HCT116 (cell line): ENCODE results near the gene SLC44A1. TPM values are rescaled to one million over a fixed set of nuclear protein-coding genes. Genes with fewer than 3 reads are reported as not detected.

ENCODE experiments used
- ATAC-seq: fragments of 200-7000 bp; cut with Tn5 transposase; 2 replicates; pipeline ENCODE4 v1.9.1; 2020; ENCODE audit warnings: mild to moderate bottlenecking, moderate library complexity
- BruUV-seq: library from RNA; stranded (reverse); fragments of 400-500 nt; replicated peaks from 2 replicates; lab custom pipeline; 2021; lab: Mats Ljungman, UMichigan
- CTCF ChIA-PET: fragments of 300-600 bp; sonication (Branson Sonifier 250); formaldehyde crosslinking; loops from one replicate; lab custom pipeline; 2021; ENCODE audit warnings: antibody characterized with exemption; lab: Charles Lee
- POLR2A ChIA-PET: fragments of 300-600, 350-600 bp; sonication (Branson Sonifier 250); formaldehyde crosslinking; loops from one replicate; lab custom pipeline; 2021; ENCODE audit warnings: antibody characterized with exemption; lab: Charles Lee
- RAD21 ChIA-PET, 2 experiments: fragments of 300-600 bp; sonication (Branson Sonifier 250); formaldehyde crosslinking; loops; one replicate each; lab custom pipeline; 2023; ENCODE audit warnings: low total read pairs in 2 of 2; ENCODE audit not compliant: uncharacterized antibody in 2 of 2, unreplicated experiment in 2 of 2, low non-redundant PET in 1 of 2; lab: Charles Lee
- DNase-seq: peaks from one replicate; pipeline ENCODE4 v3.0.0-alpha.2; 2010; ENCODE audit warnings: low read depth, low spot score
- H2AFZ ChIP-seq: fragments of 200-600 bp; shearing (Covaris generic), sonication (generic); 2 replicates; pipeline ENCODE4 v1.6.1; 2017; ENCODE audit warnings: low read depth, mixed run types, mixed read lengths, antibody characterized with exemption, low read length; ENCODE audit not compliant: poor library complexity, severe bottlenecking
- H3K27ac ChIP-seq: 2 replicates; pipeline ENCODE4 v1.5.1; 2012; ENCODE audit warnings: low read depth, low read length
- H3K27me3 ChIP-seq: fragments of 200-600 bp; sonication (generic); 2 replicates; pipeline ENCODE4 v1.6.1; 2016; ENCODE audit warnings: mixed run types, low read length, mixed read lengths; ENCODE audit not compliant: insufficient read depth
- H3K36me3 ChIP-seq, 2 experiments: fragments of 200-500 bp in 1 of 2; fragments of 200-600 bp in 1 of 2; sonication (Bioruptor generic) in 1 of 2; sonication (generic) in 1 of 2; 2 replicates each; pipeline versions ENCODE4 v1.5.1 to v1.6.1; 2014 to 2016; ENCODE audit warnings: low read length in 2 of 2, inconsistent platforms in 1 of 2, mixed read lengths in 1 of 2, mixed run types in 1 of 2; ENCODE audit not compliant: insufficient read depth in 2 of 2, control insufficient read depth in 1 of 2
- H3K4me1 ChIP-seq, 2 experiments: fragments of 200-600 bp in 1 of 2; sonication (generic) in 1 of 2; 2 replicates each; pipeline versions ENCODE4 v1.5.1 to v1.6.1; 2012 to 2017; ENCODE audit warnings: low read length in 2 of 2, inconsistent platforms in 1 of 2, mild to moderate bottlenecking in 1 of 2, mixed read lengths in 1 of 2, mixed run types in 1 of 2, moderate library complexity in 1 of 2; ENCODE audit not compliant: insufficient read depth in 2 of 2, control insufficient read depth in 1 of 2
- H3K4me2 ChIP-seq: fragments of 200-600 bp; sonication (generic); 2 replicates; pipeline ENCODE4 v1.6.1; 2017; ENCODE audit warnings: mixed run types, low read length, mixed read lengths
- H3K4me3 ChIP-seq, 2 experiments: fragments of 200-600 bp in 1 of 2; sonication (generic) in 1 of 2; replicated peaks in 1 of 2; 2 replicates each; pipeline ENCODE4 v1.5.1; 2011 to 2016; ENCODE audit warnings: low read length in 2 of 2, control low read depth in 1 of 2, low read depth in 1 of 2, mild to moderate bottlenecking in 1 of 2, mixed read lengths in 1 of 2, mixed run types in 1 of 2
- H3K79me2 ChIP-seq: fragments of 200-600 bp; sonication (generic); 2 replicates; pipeline ENCODE4 v1.6.1; 2017; ENCODE audit warnings: mild to moderate bottlenecking, mixed run types, low read length, moderate library complexity, mixed read lengths; ENCODE audit not compliant: insufficient read depth
- H3K9ac ChIP-seq: fragments of 200-600 bp; sonication (generic); 2 replicates; pipeline ENCODE4 v1.6.1; 2016; ENCODE audit warnings: low read length, mixed read lengths
- H3K9me2 ChIP-seq: fragments of 200-600 bp; sonication (generic), shearing (Covaris generic); 2 replicates; pipeline ENCODE4 v1.6.1; 2017; ENCODE audit warnings: mixed run types, mild to moderate bottlenecking, moderate library complexity; ENCODE audit not compliant: insufficient read depth
- H3K9me3 ChIP-seq, 2 experiments: fragments of 200-500 bp in 1 of 2; fragments of 200-600 bp in 1 of 2; sonication (Bioruptor generic) in 1 of 2; sonication (generic) in 1 of 2; 2 replicates each; pipeline ENCODE4 v1.6.1; 2014 to 2017; ENCODE audit warnings: low read length in 2 of 2, mixed read lengths in 2 of 2, inconsistent platforms in 1 of 2, low read depth in 1 of 2, mild to moderate bottlenecking in 1 of 2, mixed run types in 1 of 2, moderate library complexity in 1 of 2; ENCODE audit not compliant: control insufficient read depth in 1 of 2, insufficient read depth in 1 of 2
- H4K20me1 ChIP-seq: fragments of 200-600 bp; sonication (generic), shearing (Covaris generic); 2 replicates; pipeline ENCODE4 v1.6.1; 2017; ENCODE audit warnings: mixed run types, mild to moderate bottlenecking, moderate library complexity; ENCODE audit not compliant: insufficient read depth
- ELF1 ChIP-seq: IDR thresholded peaks from 2 replicates; pipeline ENCODE4 v1.6.1; 2012; ENCODE audit warnings: low read depth, borderline replicate concordance
- EZH2 ChIP-seq: fragments of 200-600 bp; sonication (generic); IDR thresholded peaks from 2 replicates; pipeline ENCODE4 v1.6.1; 2017; ENCODE audit warnings: antibody characterized with exemption, mixed run types
- EZH2phosphoT487 ChIP-seq: fragments of 200-600 bp; IDR thresholded peaks from 2 replicates; pipeline ENCODE4 v1.6.1; 2018; ENCODE audit warnings: antibody characterized with exemption, borderline replicate concordance
- POLR2A ChIP-seq: IDR thresholded peaks from 2 replicates; pipeline ENCODE4 v1.7.0; 2011; ENCODE audit warnings: borderline replicate concordance; ENCODE audit not compliant: insufficient read depth, insufficient read length; ENCODE audit errors: extremely low read depth
- REST ChIP-seq: IDR thresholded peaks from 2 replicates; pipeline ENCODE4 v1.6.1; 2012; ENCODE audit warnings: low read depth
- SIN3A ChIP-seq: IDR thresholded peaks from 2 replicates; pipeline ENCODE4 v1.6.1; 2012; ENCODE audit warnings: low read depth
- SP1 ChIP-seq: IDR thresholded peaks from 2 replicates; pipeline ENCODE4 v1.6.1; 2012; ENCODE audit warnings: low read depth
- TCF7L2 ChIP-seq: IDR thresholded peaks from 2 replicates; pipeline ENCODE4 v1.7.0; 2011; ENCODE audit warnings: borderline replicate concordance, inconsistent platforms; ENCODE audit not compliant: insufficient read depth, insufficient read length; ENCODE audit errors: extremely low read depth
- YY1 ChIP-seq: IDR thresholded peaks from 2 replicates; pipeline ENCODE4 v1.6.1; 2011; ENCODE audit warnings: low read length, low read depth, moderate library complexity, mild to moderate bottlenecking; ENCODE audit not compliant: insufficient replicate concordance; ENCODE audit errors: extremely low read depth
- ZNF274 ChIP-seq: fragments of 200-500 bp; sonication (Bioruptor generic); IDR thresholded peaks from 2 replicates; pipeline ENCODE4 v1.6.1; 2014; ENCODE audit warnings: mild to moderate bottlenecking, low read depth, low read length, inconsistent platforms
- intact Hi-C: fragments of 100-400 bp; cut with micrococcal nuclease; formaldehyde crosslinking; loops from 2 replicates; pipeline ENCODE4 v1.10.0; 2022
- total RNA-seq: library from RNA; stranded (reverse); gene quantifications from one replicate; pipeline ENCODE4 v1.2.1, GENCODE V29; 2021; ENCODE audit not compliant: unreplicated experiment

The SLC44A1 gene
- total RNA-seq, 1 experiment from 2014 or later: 44.1 TPM

- ATAC-seq (no peak), DNase-seq (no peak)
Measured at GRCh38 chr9:105345626-105346025, 101.2 kb downstream of the SLC44A1 start.

More at GRCh38 chr9:105345626-105346025, 101.2 kb downstream of the SLC44A1 start:
- Histone ChIP-seq H3K4me2 (no peak overlapping the region), H3K9me2 (no peaks in the 10 kb centered on the region), H3K4me3 (no peak overlapping the region), H3K9me3 (no peaks in the 10 kb centered on the region), H2AFZ (no peak overlapping the region), H3K36me3 (no peaks in the 10 kb centered on the region), H3K4me1 (no peaks in the 10 kb centered on the region), H4K20me1 (no peaks in the 10 kb centered on the region), H3K27me3 (no peaks in the 10 kb centered on the region), H3K27ac (no peak overlapping the region), H3K9ac (no peak overlapping the region), H3K79me2 (no peaks in the 10 kb centered on the region)
- POLR2A ChIA-PET: no interaction called here
- RAD21 ChIA-PET: no interaction called here
- intact Hi-C loops: no loop called here
- CTCF ChIA-PET: no interaction called here
- no TSS peak for BruUV-seq
- no peak for TF ChIP-seq TCF7L2
- no peak for TF ChIP-seq ELF1
- no peak for TF ChIP-seq EZH2phosphoT487
- no peak for TF ChIP-seq SP1
- TF ChIP-seq EZH2: no peak
- no peak for TF ChIP-seq POLR2A
- TF ChIP-seq SIN3A: no peak
- no peak for TF ChIP-seq ZNF274
- no peak for TF ChIP-seq YY1
- TF ChIP-seq REST: no peak
